HG03342 (cell line): ENCODE data around the gene PSMB5.
A peak's percentile ranks its signal among the peaks of the same experiment; 100 is the strongest.

Experiments used
- ATAC-seq: cut with Tn5 transposase; IDR thresholded peaks from one replicate; pipeline ENCODE4 v1.9.1; 2021; ENCODE audit warnings: mild to moderate bottlenecking, moderate library complexity; ENCODE audit not compliant: unreplicated experiment

PSMB5 gene

GRCh38 chr14:23034498-23035302, at the start of gene PSMB5:
PSMB5 (minus strand) TSS chr14:23034900; CDS start chr14:23034881, 19 bp downstream.
- peak; percentile 89 for ATAC-seq

DNA sequence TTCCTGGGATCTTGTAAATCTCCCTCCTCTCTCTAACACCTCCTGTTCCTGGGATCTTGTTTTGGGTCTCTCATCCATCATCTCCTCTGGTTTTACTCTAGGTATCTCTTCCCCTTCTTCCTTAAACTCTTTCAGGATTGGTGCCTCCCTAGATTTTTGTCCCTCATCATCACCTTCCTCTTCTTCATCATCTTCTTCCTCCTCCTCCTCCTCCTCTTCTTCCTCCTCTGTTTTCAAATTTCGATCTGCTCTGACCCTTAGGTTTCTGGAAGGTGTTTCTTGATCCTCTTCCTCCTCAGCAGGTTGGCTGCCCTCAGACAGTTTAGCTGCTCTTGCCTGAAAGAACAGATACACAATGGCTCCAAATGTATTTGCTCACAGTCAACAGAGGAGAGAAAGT, 45.8 kb upstream of the PSMB5 start:
- no peak for ATAC-seq

- ATAC-seq: no peak
Observed at GRCh38 chr14:23079716-23080115, 45.0 kb upstream of the PSMB5 start.

DNA sequence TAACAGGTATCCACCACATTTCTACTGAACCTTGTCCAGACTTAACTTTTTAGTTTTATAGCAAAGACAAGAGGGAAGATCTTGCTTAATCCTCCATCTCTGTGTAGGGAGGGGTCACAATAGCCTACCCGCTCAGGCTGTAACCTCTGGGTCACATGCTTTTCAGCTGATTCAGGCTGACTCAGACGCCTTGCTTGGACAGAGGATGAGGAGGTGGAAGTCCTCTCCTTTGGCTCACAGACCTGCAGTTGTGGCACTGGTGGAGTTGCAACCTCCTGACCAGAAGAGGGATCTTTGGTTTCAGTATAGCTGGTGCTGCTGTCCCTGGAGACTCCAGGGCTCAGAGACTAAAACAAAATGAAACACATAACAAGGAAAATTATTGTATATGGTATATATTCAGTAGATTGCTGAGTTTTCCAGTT, 44.0 kb upstream of the PSMB5 start:
- no peak for ATAC-seq

DNA sequence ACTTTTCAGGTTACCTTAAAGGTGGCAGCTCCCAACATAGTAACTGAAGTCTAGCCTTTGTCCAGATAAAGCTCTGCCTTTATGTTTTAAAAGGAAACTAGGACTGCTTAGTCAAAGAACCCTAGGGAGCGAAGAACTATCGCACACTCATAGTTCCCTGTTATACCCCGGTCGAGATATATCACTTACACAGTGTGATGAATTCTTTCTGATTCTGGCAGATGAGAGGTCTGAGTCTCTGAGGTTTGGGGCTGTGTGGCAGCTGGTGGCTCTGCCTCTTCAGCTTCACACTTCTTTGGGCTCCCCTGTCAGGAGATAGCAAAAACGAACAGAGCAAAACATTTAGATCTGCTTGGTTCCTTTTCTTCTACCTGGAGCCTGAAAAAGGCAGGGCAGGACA, 43.3 kb upstream of the PSMB5 start:
- ATAC-seq: no peak

DNA sequence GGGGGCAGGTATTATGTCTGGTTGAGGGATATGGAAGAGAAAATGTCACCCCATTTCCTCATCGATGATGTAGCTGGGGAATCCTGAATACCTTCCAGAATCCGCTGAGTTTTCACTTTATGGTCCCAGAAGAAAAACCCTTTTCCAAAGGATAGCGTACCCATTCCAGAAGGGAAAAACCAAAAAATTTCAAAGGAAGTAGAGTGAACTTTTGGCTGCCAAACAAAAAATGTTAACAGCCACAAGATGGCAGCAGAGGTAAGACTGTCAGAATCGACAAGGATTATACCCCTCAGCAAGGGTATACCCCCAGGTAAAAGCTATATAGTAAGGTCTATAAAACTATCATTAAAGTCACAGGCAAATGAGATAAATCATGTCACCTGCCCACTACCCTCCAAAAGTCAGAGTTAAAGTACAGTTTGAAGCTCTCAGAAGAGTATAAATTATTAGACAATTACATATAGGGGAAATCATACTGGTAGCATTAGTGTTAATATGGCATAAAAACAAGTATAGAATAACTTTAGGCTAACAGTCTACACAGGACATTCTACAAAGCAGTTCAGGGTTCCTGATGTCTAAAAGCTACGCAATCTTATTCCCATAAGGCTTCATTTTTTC, 42.2 kb upstream of the PSMB5 start:
- ATAC-seq: no peak

- no peak for ATAC-seq
Observed at GRCh38 chr14:23074906-23075305, 40.2 kb upstream of the PSMB5 start.

GRCh38 chr14:23071921-23072539, 37.3 kb upstream of the PSMB5 start:
- ATAC-seq: no peak

- peak; percentile 86 for ATAC-seq
Observed at GRCh38 chr14:23071244-23071920, 36.7 kb upstream of the PSMB5 start.

GRCh38 chr14:23070262-23071129, 35.8 kb upstream of the PSMB5 start:
- no peak for ATAC-seq

GRCh38 chr14:23069413-23069806, 34.7 kb upstream of the PSMB5 start:
- no peak for ATAC-seq

- ATAC-seq: peak; percentile 78
Observed at GRCh38 chr14:23068789-23069412, 34.2 kb upstream of the PSMB5 start.

GRCh38 chr14:23067847-23068788, 33.4 kb upstream of the PSMB5 start:
- no peak for ATAC-seq

GRCh38 chr14:23066855-23067744, 32.4 kb upstream of the PSMB5 start:
- ATAC-seq: no peak

DNA sequence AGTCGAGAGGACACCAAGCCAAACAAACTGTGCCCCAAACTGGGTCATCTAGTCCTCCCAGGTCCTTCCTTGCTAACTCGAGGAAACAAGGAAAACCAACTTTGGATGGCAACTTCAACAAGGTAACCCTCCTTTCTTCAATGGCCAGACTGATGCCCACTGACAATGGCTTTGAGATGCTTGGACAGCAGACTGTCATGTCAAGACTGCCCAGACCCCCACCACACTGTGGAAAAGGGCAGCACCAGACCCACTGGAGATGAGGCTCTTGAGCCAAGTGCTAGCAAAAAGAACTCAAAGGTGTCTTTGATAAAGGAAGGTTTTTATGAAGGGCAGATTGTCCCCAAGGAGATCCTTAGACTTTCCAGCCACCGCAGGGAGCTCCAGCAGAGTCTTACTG, 31.7 kb upstream of the PSMB5 start:
- no peak for ATAC-seq

DNA sequence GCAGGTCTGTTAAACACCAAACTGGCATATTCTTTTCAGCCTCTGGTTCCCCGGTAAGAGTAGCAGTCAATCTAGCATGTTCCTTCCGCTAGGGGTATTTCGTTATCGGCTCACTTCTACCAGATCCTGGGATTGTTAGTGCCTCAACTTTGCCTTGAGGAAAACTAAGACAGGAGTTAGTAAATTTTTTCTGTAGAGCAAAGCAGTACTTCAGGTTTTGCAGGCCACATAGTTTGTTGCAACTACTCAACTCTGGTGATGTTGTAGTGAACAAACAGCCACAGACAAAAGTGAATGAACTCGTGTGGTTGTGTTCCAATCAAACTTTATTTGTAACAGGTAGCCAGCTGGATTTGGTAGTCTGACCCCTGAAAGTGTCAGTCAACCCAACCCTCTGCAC, 28.9 kb upstream of the PSMB5 start:
- ATAC-seq: no peak

DNA sequence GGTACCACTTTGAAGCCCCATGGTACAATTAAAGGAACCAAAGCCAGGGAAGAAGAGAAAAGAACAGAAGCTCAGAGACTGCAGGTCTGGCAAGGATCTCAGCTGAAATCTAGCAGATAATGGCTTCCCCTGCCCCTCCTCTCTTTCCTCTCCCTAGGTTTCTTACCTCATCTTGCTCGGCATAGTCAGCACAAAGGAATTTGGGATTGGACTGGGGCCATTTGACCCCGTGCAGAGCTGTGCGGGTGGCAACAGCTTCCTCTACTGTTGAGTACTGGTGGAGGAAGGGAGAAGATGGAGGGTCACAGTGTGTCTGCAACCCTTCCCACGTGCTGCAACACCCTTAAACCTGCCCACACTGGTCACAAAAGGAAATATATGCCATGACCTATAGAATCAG, 27.3 kb upstream of the PSMB5 start:
- no peak for ATAC-seq
